Measurements from ENCODE around the gene IGLL5. TPM values are rescaled to one million over a fixed set of nuclear protein-coding genes. Genes with fewer than 3 reads are reported as not detected.

The IGLL5 gene
- total RNA-seq, 1 experiment from 2014 or later, result not detected

DNA sequence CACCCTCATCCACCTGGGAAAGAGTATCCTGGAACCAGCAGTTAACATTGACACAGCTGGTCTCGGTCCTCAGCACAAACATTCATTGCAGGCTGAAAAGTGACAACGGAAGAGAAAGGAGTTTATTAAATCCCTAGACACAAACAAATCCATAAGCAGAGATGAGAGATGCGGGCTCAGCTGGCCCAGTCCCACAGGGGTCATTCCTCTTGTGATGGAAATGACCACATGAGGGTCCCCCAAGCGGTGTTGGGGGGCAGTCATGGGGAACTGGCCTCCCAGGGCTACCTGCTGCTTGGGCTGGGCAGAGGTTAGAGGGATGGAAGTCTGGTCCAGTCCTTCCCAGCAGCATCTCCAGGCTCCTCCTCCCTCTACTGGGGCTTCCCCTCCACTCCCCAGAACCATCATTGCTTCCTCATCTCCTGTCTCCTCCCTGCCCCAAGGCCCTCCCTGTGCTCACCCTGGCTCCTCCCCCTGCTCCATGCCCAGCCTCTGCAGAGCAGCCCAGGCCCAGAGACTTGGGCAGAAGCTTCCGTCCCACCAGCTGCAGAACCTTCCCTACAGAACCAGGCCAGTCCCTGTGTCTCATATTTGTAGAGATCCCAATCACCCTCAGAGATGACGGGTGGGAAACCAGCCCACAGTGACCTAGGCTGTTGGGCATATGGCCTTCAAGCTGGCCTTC lies 5.4 kb upstream of the IGLL5 start:
- Mint-ChIP-seq H3K4me3 (ENCODE audit: low read depth, unreplicated experiment) (no peak overlapping the region), H3K36me3 (ENCODE audit: insufficient read depth, unreplicated experiment) (no peaks in the 10 kb centered on the region), H3K4me1 (ENCODE audit: low read depth, unreplicated experiment) (no peaks in the 10 kb centered on the region), H3K9me3 (ENCODE audit: low read depth, unreplicated experiment) (no peaks in the 10 kb centered on the region), H3K27me3 (ENCODE audit: unreplicated experiment) (peaks cover 88% of the 10 kb centered on the region), H3K27ac (ENCODE audit: unreplicated experiment) (no peak overlapping the region)
- CTCF ChIA-PET, result no interaction called here
- peak; percentile 37 for DNase-seq
- intact Hi-C loops (cut with micrococcal nuclease; ENCODE audit: unreplicated experiment), result loop anchor here (10.0 kb wide), 1 partner anchor 417 kb away; no protein-coding TSS in a partner anchor
- TF ChIP-seq, protein P1, sequence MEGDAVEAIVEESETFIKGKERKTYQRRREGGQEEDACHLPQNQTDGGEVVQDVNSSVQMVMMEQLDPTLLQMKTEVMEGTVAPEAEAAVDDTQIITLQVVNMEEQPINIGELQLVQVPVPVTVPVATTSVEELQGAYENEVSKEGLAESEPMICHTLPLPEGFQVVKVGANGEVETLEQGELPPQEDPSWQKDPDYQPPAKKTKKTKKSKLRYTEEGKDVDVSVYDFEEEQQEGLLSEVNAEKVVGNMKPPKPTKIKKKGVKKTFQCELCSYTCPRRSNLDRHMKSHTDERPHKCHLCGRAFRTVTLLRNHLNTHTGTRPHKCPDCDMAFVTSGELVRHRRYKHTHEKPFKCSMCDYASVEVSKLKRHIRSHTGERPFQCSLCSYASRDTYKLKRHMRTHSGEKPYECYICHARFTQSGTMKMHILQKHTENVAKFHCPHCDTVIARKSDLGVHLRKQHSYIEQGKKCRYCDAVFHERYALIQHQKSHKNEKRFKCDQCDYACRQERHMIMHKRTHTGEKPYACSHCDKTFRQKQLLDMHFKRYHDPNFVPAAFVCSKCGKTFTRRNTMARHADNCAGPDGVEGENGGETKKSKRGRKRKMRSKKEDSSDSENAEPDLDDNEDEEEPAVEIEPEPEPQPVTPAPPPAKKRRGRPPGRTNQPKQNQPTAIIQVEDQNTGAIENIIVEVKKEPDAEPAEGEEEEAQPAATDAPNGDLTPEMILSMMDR (IDR thresholded peaks at IDR 0.05; ENCODE audit: unreplicated experiment), result no peak
- no TSS peak for BruUV-seq (replicated peaks)

DNA sequence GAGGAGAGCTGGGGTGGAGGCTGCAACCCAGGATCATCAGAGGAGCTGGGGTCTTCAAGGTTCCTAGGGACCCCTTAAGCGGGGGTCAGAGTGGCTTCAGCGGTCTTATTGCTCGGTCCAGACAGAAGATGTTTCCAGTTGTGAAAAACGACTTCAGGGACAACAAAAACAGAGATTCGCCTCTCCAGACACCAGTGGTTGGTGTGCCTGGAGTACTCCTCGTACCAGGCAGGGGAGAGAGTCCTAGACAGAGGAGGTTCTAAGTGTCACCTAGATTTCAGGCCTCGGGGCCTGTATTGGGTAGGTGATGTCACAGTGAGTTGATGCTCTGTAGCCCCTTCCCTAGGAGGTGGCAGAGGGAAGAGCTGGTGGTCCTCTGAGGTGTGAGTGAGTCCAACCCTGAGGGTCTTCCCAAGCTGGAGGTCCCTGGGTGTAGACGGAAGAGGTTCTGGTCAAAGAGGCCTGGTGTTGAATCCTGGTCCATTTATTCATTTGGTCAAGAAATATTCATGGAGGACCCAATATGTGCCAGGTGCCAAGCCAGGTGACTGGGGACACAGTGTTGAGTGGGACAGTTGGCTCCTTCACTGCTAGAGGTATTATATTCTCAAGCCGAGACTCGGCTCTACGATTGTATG lies 4.4 kb upstream of the IGLL5 start:
- peaks cover 89% of the 10 kb centered on the region for H3K27me3 Mint-ChIP-seq (ENCODE audit: unreplicated experiment)
- no TSS peak for BruUV-seq (replicated peaks)
- CTCF ChIA-PET, result interaction anchor here (0.7 to 2.5 kb wide), 19 partner anchors 12 to 419 kb away, joined by 3 to 41 read pairs (median 8); no protein-coding TSS in a partner anchor

DNA sequence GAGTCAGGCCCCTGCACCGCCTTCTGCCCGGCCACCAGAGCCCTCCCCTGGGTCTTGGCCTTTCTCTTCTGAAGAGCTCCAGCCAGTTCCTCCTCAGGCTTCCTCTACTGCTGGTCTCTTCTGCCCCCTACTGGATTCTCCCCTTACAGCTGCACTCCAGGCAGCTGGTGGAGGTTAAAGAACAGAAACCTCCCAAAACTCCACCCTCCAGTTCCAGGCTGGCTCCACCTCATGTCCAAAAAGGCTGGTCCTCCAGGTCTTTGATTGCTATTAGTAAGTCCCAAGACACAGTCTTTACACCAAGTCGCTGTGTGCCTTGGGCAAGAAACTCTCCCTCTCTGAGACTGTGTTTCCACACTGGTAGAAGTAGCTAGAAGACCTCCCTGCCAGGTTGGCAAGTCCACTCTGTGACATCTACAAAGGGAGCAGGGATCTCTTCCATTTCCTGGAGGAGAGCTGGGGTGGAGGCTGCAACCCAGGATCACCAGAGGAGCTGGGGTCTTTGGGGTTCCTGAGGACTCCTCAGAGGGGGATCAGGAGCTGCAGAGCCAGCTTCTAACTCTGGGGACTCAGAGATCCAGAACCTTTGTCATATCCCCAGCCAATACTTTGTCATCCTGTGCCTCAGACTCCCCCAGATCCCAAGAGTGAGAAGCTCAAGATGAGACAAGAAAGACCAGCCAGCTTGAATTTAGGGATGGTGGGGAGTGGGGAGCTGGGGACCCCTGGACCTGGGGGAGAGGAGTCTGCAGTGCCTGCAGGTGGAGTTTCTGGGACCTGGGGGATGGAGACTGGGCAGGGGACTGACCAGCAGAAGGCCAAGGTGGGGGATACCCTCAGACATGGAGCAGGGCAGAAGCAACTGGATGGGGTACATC lies 3.4 kb upstream of the IGLL5 start:
- TF ChIP-seq, protein P1 (IDR thresholded peaks at IDR 0.05; ENCODE audit: unreplicated experiment), result peak; percentile 67
- intact Hi-C loops (cut with micrococcal nuclease; ENCODE audit: unreplicated experiment), result loop anchor here (10.0 kb wide), 1 partner anchor 419 kb away; no protein-coding TSS in a partner anchor
- H3K36me3 Mint-ChIP-seq (ENCODE audit: insufficient read depth, unreplicated experiment), result no peaks in the 10 kb centered on the region
- H3K27ac Mint-ChIP-seq (ENCODE audit: unreplicated experiment), result no peak overlapping the region
- peaks cover 89% of the 10 kb centered on the region for H3K27me3 Mint-ChIP-seq (ENCODE audit: unreplicated experiment)
- H3K9me3 Mint-ChIP-seq (ENCODE audit: low read depth, unreplicated experiment), result no peaks in the 10 kb centered on the region
- peak; percentile 78 for DNase-seq
- H3K4me3 Mint-ChIP-seq (ENCODE audit: low read depth, unreplicated experiment), result no peak overlapping the region
- H3K4me1 Mint-ChIP-seq (ENCODE audit: low read depth, unreplicated experiment), result no peaks in the 10 kb centered on the region
- CTCF ChIA-PET, result interaction anchor here (0.7 to 2.5 kb wide), 22 partner anchors 13 to 454 kb away, joined by 3 to 41 read pairs (median 4); no protein-coding TSS in a partner anchor
- no TSS peak for BruUV-seq (replicated peaks)

More for the DNA sequence above, 4.4 kb upstream of the IGLL5 start:
- intact Hi-C loops (cut with micrococcal nuclease; ENCODE audit: unreplicated experiment), result loop anchor here (10.0 kb wide), 1 partner anchor 418 kb away; no protein-coding TSS in a partner anchor
- Mint-ChIP-seq H3K4me1 (ENCODE audit: low read depth, unreplicated experiment) (no peaks in the 10 kb centered on the region), H3K9me3 (ENCODE audit: low read depth, unreplicated experiment) (no peaks in the 10 kb centered on the region), H3K4me3 (ENCODE audit: low read depth, unreplicated experiment) (no peak overlapping the region), H3K27ac (ENCODE audit: unreplicated experiment) (no peak overlapping the region), H3K36me3 (ENCODE audit: insufficient read depth, unreplicated experiment) (no peaks in the 10 kb centered on the region)
- TF ChIP-seq, protein P1 (IDR thresholded peaks at IDR 0.05; ENCODE audit: unreplicated experiment), result no peak
- no peak for DNase-seq
